Ectodermal cell (in vitro differentiated cells): Measurements from ENCODE around the gene KAT14.
"Not testable (repeated sequence)": the region's sequence is repeated elsewhere in the genome, so short reads cannot be mapped to it uniquely, and the experiment has no call there.

Source experiments
- H3K27ac ChIP-seq: 2 replicates; pipeline ENCODE4 v1.7.0; 2013; ENCODE audit warnings: mild to moderate bottlenecking, low read depth, low read length; ENCODE audit not compliant: insufficient read depth, poor library complexity, severe bottlenecking
- H3K27me3 ChIP-seq: 2 replicates; pipeline ENCODE4 v1.7.0; 2013; ENCODE audit warnings: mild to moderate bottlenecking, low read length; ENCODE audit not compliant: insufficient read depth, control insufficient read depth, poor library complexity, severe bottlenecking
- H3K36me3 ChIP-seq: one replicate; pipeline ENCODE4 v1.7.0; 2013; ENCODE audit warnings: low read length; ENCODE audit not compliant: control insufficient read depth, insufficient read depth
- H3K4me1 ChIP-seq: one replicate; pipeline ENCODE4 v1.7.0; 2013; ENCODE audit warnings: low read length; ENCODE audit not compliant: control insufficient read depth, insufficient read depth
- H3K4me3 ChIP-seq: 2 replicates; pipeline ENCODE4 v1.7.0; 2013; ENCODE audit warnings: low read depth, low read length, control low read depth; ENCODE audit not compliant: insufficient read depth
- H3K9me3 ChIP-seq: 2 replicates; pipeline ENCODE4 v1.7.0; 2013; ENCODE audit warnings: mild to moderate bottlenecking, low read length, moderate library complexity; ENCODE audit not compliant: control insufficient read depth
- WGBS, 2 experiments: methylation state at CpG; one replicate each; pipeline ENCODE4 v1.1.7; 2013; ENCODE audit warnings: missing lambda C conversion rate in 2 of 2; 5-methylcytosine and 5-hydroxymethylcytosine counted together

The KAT14 gene

DNA sequence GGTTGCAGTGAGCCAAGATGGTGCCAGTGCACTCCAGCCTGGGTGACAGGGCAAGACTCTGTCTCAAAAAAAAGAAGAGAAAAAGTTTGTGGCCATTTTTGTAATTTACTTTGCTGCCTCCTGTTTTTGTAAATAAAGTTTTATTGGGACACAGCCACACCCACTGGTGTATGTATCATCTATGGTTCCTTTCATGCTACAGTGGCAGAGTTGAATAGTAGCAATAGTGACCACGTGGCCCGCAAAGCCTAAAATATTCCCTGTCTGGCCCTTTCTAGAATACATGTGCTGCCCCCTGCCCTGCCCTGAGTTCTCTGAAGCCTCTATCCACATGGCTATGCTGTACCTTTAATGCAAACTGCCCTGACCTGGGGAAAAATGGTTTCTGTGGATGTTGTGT lies 75.3 kb downstream of the KAT14 start:
- 98 to 99% methylated on average over 2 of the region's 2 CpGs for WGBS, 2 experiments
- H3K4me3 ChIP-seq: no peak overlapping the region
- no peak overlapping the region for H3K27ac ChIP-seq
- H3K4me1 ChIP-seq: no peaks in the 10 kb centered on the region
- no peaks in the 10 kb centered on the region for H3K36me3 ChIP-seq
- H3K27me3 ChIP-seq: no peaks in the 10 kb centered on the region
- H3K9me3 ChIP-seq: no peaks in the 10 kb centered on the region

DNA sequence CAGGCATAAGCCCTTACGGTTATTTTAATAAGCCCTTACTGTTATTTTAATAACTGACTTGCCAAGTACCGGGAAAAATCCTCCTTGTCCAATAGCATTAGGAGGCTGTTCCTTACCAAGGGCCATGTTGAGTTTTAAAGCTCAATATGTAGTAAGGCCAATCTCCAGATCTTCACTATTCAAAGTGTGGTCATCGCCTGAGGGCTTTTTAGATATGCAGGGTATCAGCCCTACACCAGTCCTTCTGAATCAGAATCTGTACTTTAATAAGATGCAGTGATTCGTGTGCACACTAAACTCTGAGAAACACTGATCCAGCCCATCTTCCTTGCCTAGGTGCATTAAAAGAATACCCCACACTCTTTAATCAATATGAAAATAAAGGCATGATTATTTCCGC lies 77.9 kb downstream of the KAT14 start:
- Histone ChIP-seq H3K4me1 (no peaks in the 10 kb centered on the region), H3K27me3 (no peaks in the 10 kb centered on the region), H3K4me3 (no peak overlapping the region), H3K27ac (no peak overlapping the region), H3K36me3 (no peaks in the 10 kb centered on the region), H3K9me3 (no peaks in the 10 kb centered on the region)
- WGBS, 2 experiments: 93% methylated on average over 5 of the region's 5 CpGs

DNA sequence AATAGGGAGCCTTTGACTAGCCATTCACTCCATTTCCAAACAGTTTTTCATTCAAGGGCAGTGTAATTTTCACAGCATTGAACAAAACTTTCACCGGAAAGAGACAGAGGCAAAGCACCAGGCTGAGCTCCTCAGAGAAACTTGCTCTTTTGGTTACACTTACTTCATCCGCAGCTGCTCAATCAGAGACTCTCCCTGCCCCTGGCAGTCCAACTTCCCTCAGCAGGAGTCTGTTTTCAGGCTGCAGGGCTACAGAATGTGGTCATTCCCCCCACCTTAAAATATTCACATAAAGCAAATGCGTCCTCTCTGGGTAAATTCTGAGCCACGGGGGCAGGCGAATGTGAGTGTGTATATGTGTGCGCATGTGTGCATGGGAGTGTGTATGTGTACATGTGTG lies 80.6 kb downstream of the KAT14 start:
- Histone ChIP-seq H3K4me1 (peaks cover under 1% of the 10 kb centered on the region), H3K36me3 (no peaks in the 10 kb centered on the region), H3K9me3 (no peaks in the 10 kb centered on the region), H3K27ac (no peak overlapping the region), H3K4me3 (no peak overlapping the region), H3K27me3 (no peaks in the 10 kb centered on the region)
- WGBS, 2 experiments: 87 to 89% methylated on average over 6 of the region's 6 CpGs

DNA sequence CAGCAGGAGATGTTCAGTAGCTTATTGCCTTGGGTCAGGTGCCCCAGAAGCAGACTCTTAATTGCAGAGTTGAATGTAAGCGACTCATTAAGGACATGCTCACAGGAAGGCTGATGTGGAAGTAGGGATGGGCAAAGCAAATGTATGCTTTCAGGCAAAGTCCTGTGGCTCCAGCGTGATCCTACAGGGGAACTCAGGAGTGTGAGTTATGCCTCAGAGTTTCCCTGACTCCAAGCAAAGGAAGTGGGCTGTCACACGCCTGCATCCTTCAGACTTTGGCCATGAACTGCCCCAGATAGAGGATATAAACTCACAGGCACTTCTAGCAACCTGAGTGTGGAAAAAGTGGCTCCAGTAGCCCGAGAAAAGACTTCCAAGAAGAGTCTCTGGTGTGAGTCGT lies 85.7 kb downstream of the KAT14 start:
- Histone ChIP-seq H3K36me3 (no peaks in the 10 kb centered on the region), H3K27ac (no peak overlapping the region), H3K4me1 (peaks cover 24% of the 10 kb centered on the region), H3K9me3 (no peaks in the 10 kb centered on the region), H3K4me3 (no peak overlapping the region), H3K27me3 (no peaks in the 10 kb centered on the region)
- WGBS, 2 experiments: 92 to 93% methylated on average over 5 of the region's 5 CpGs

DNA sequence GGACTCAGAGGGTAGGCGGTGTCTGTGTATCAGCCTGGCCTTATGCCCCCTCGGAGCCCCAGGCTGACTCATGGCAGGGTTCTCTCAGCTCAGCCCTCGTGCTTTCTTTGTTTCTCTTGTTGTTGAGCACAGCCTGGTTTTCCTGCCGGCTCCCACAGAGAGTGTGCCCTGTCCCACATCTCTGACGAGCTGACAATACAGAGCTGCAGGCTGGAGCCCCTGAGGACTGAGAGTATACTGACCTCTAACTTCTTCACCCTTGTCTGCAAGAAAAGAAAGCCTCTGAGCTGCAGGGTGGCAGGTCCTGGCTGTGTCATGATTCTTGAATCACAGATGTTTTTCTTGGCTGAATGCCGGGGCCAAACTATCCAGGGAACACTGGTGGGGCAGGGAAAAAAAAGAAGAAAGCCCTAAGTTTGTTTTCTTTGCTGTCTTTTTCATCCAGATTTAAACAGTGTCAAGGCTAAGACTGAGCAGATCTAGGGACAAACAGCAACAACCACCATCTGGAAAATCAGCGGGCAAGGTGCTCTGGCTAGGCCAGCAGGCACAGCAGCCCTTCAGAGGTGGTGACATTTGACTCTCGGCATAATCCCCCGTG lies 87.4 kb downstream of the KAT14 start:
- WGBS, 2 experiments: 7 to 11% methylated on average over 9 of the region's 9 CpGs
- Histone ChIP-seq H3K4me1 (peaks cover 24% of the 10 kb centered on the region), H3K36me3 (no peaks in the 10 kb centered on the region), H3K4me3 (no peak overlapping the region), H3K27me3 (no peaks in the 10 kb centered on the region), H3K9me3 (no peaks in the 10 kb centered on the region), H3K27ac (peak overlapping the region; percentile 72)

DNA sequence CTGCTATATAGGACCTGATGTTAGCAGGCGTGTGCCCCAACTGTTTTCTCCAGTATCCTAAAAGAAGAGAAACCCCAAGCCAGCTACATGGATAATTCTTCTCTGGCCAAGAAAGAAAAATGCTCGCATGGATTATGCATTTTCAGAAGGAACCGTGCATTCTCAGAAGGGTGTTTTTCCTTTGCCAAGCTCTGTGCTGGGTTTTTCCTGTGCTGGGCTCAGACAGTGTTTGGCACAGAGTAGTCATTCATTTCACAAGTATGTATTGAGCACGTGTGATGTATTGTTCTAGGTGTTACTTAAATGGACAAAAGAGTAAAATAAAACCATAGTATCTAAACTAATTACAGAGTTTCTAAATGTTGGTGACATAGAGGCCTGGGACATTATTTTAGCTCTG lies 88.0 kb downstream of the KAT14 start:
- Histone ChIP-seq H3K27ac (peak overlapping the region; percentile 72), H3K36me3 (no peaks in the 10 kb centered on the region), H3K27me3 (no peaks in the 10 kb centered on the region), H3K9me3 (no peaks in the 10 kb centered on the region), H3K4me1 (peaks cover 24% of the 10 kb centered on the region), H3K4me3 (no peak overlapping the region)
- 80 to 89% methylated on average over 3 to 4 of the region's 4 CpGs for WGBS, 2 experiments

DNA sequence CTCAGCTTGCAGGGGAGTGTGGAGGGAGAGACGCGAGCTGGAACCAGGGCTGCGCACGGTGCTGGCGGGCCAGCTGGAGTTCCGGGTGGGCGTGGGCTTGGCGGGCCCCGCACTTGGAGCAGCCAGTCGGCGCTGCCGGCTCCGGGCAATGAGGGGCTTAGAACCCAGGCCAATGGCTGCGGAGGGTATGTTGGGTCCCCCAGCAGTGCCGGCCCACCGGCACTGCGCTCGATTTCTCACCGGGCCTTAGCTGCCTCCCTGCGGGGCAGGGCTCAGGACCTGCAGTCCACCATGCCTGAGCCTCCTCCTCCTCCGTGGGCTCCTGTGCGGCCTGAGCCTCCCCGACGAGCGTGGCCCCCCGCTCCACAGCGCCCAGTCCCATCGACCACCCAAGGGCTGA lies 89.1 kb downstream of the KAT14 start:
- H3K36me3 ChIP-seq, H3K27me3 ChIP-seq, H3K4me3 ChIP-seq, H3K27ac ChIP-seq, H3K9me3 ChIP-seq: not testable (repeated sequence)
- peaks cover 24% of the 10 kb centered on the region for H3K4me1 ChIP-seq
- WGBS, 2 experiments: 93 to 94% methylated on average over 28 of the region's 28 CpGs

DNA sequence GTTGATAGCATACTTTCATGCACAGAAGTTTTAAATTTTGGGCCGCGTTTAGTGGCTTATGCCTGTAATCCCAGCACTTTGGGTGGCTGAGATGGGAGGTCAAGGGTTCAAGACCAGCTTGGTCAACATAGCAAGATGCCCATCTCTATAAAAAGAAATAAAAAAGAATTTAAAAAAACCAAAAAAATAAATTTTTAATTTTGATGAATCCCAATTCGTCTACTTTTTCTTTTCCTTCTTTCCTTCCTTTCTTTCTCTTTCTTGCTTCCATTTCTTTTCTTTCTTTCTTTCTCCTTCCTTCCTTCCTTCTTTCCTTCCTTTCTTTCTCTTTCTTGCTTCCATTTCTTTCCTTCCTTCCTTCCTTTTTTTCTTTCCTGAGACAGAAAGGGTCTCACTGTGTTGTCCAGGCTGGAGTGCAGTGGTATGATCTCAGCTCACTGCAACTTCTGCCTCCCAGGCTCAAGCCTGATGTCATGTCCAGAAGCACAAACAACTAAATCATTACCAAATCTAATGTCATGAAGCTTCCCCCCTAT lies 95.8 kb downstream of the KAT14 start:
- no peak overlapping the region for H3K4me3 ChIP-seq
- no peaks in the 10 kb centered on the region for H3K27me3 ChIP-seq
- no peaks in the 10 kb centered on the region for H3K9me3 ChIP-seq
- 59 to 94% methylated on average over 2 to 3 of the region's 3 CpGs for WGBS, 2 experiments
- no peaks in the 10 kb centered on the region for H3K36me3 ChIP-seq
- no peaks in the 10 kb centered on the region for H3K4me1 ChIP-seq
- no peak overlapping the region for H3K27ac ChIP-seq
